Measurements from ENCODE around the gene ING3.

- TF ChIP-seq CTCF (IDR thresholded peaks at IDR 0.05): no peak
- no peak for TF ChIP-seq POLR2A (IDR thresholded peaks at IDR 0.05)
Observed at GRCh38 chr7:121002048-121002756, 51.6 kb downstream of the ING3 start.

Data from heart left ventricle (tissue), 13 donors.